H9 (cell line): ENCODE measurements around the gene ECE2. TPM values are rescaled to one million over a fixed set of nuclear protein-coding genes. Genes with fewer than 3 reads are reported as not detected.
A peak's percentile ranks its signal among the peaks of the same experiment; 100 is the strongest.

Experiments
- DNase-seq: peaks from one replicate; pipeline ENCODE4 v3.0.0-alpha.2; 2017
- H2AFZ ChIP-seq: one replicate; pipeline ENCODE4 v1.6.1; 2013; ENCODE audit warnings: mild to moderate bottlenecking, low read length, control low read depth, moderate library complexity
- H2AK5ac ChIP-seq: 2 replicates; pipeline ENCODE4 v1.6.1; 2013; ENCODE audit warnings: low read length, control low read depth, mixed read lengths; ENCODE audit not compliant: insufficient read length
- H2BK120ac ChIP-seq: one replicate; pipeline ENCODE4 v1.6.1; 2013; ENCODE audit warnings: low read depth, mild to moderate bottlenecking, low read length, control low read depth, inconsistent platforms; ENCODE audit not compliant: poor library complexity, severe bottlenecking
- H2BK12ac ChIP-seq: 2 replicates; pipeline ENCODE4 v1.6.1; 2013; ENCODE audit warnings: low read length, control low read depth, mixed read lengths, low read depth; ENCODE audit not compliant: insufficient read length
- H2BK15ac ChIP-seq: 2 replicates; pipeline ENCODE4 v1.6.1; 2013; ENCODE audit warnings: low read depth, low read length, control low read depth
- H2BK20ac ChIP-seq: one replicate; pipeline ENCODE4 v1.6.1; 2013; ENCODE audit warnings: low read depth, mild to moderate bottlenecking, low read length, control low read depth, inconsistent platforms; ENCODE audit not compliant: poor library complexity, severe bottlenecking
- H2BK5ac ChIP-seq: 2 replicates; pipeline ENCODE4 v1.6.1; 2013; ENCODE audit warnings: low read length, control low read depth, mixed read lengths; ENCODE audit not compliant: insufficient read length
- H3K14ac ChIP-seq: 2 replicates; pipeline ENCODE4 v1.6.1; 2013; ENCODE audit warnings: low read length, control low read depth; ENCODE audit not compliant: insufficient read depth
- H3K18ac ChIP-seq: 2 replicates; pipeline ENCODE4 v1.6.1; 2013; ENCODE audit warnings: low read depth, mild to moderate bottlenecking, mixed read lengths, low read length, control low read depth; ENCODE audit not compliant: insufficient read length
- H3K23ac ChIP-seq: 2 replicates; pipeline ENCODE4 v1.6.1; 2013; ENCODE audit warnings: low read length, control low read depth, mixed read lengths, low read depth; ENCODE audit not compliant: insufficient read length
- H3K23me2 ChIP-seq: 2 replicates; pipeline ENCODE4 v1.6.1; 2013; ENCODE audit warnings: low read depth, mild to moderate bottlenecking, mixed read lengths, low read length, control low read depth; ENCODE audit not compliant: insufficient read length, poor library complexity, severe bottlenecking
- H3K27ac ChIP-seq: 2 replicates; pipeline ENCODE4 v1.5.1; 2013; ENCODE audit warnings: low read length, control low read depth, mixed read lengths, low read depth; ENCODE audit not compliant: insufficient read length
- H3K27me3 ChIP-seq: 2 replicates; pipeline ENCODE4 v1.6.1; 2013; ENCODE audit warnings: low read length, control low read depth, inconsistent platforms; ENCODE audit not compliant: insufficient read depth
- H3K4ac ChIP-seq: 2 replicates; pipeline ENCODE4 v1.6.1; 2013; ENCODE audit warnings: low read depth, mild to moderate bottlenecking, control low read depth, inconsistent platforms, low read length, moderate library complexity
- H3K4me1 ChIP-seq: 2 replicates; pipeline ENCODE4 v1.6.1; 2013; ENCODE audit warnings: low read length, control low read depth, inconsistent platforms; ENCODE audit not compliant: insufficient read depth
- H3K4me2 ChIP-seq: 2 replicates; pipeline ENCODE4 v1.6.1; 2013; ENCODE audit warnings: low read length, control low read depth, mixed read lengths; ENCODE audit not compliant: insufficient read length, insufficient read depth
- H3K56ac ChIP-seq: 2 replicates; pipeline ENCODE4 v1.6.1; 2013; ENCODE audit warnings: low read depth, mild to moderate bottlenecking, mixed read lengths, low read length, control low read depth; ENCODE audit not compliant: insufficient read length
- H3K79me1 ChIP-seq: 2 replicates; pipeline ENCODE4 v1.6.1; 2013; ENCODE audit warnings: low read depth, mild to moderate bottlenecking, moderate library complexity, low read length, control low read depth, inconsistent platforms; ENCODE audit not compliant: insufficient read depth, poor library complexity, severe bottlenecking
- H3K79me2 ChIP-seq: 2 replicates; pipeline ENCODE4 v1.6.1; 2013; ENCODE audit warnings: low read length, control low read depth, inconsistent platforms; ENCODE audit not compliant: insufficient read depth
- H3K9ac ChIP-seq: 2 replicates; pipeline ENCODE4 v1.6.1; 2013; ENCODE audit warnings: low read length, control low read depth, mixed read lengths; ENCODE audit not compliant: insufficient read length; ENCODE audit errors: extremely low read depth
- H3K9me3 ChIP-seq: one replicate; pipeline ENCODE4 v1.6.1; 2013; ENCODE audit warnings: low read depth, low read length, inconsistent platforms; ENCODE audit not compliant: control insufficient read depth
- H3T11ph ChIP-seq: one replicate; pipeline ENCODE4 v1.6.1; 2013; ENCODE audit warnings: mild to moderate bottlenecking, low read length, control low read depth, inconsistent platforms
- H4K20me1 ChIP-seq: one replicate; pipeline ENCODE4 v1.6.1; 2013; ENCODE audit not compliant: control insufficient read depth, insufficient read length, insufficient read depth
- H4K5ac ChIP-seq: 2 replicates; pipeline ENCODE4 v1.6.1; 2013; ENCODE audit warnings: low read depth, mild to moderate bottlenecking, mixed read lengths, low read length, control low read depth; ENCODE audit not compliant: insufficient read length
- H4K8ac ChIP-seq: replicated peaks from 2 replicates; pipeline ENCODE4 v1.6.1; 2013; ENCODE audit warnings: low read length, control low read depth, mixed read lengths, low read depth; ENCODE audit not compliant: insufficient read length
- H4K91ac ChIP-seq: 2 replicates; pipeline ENCODE4 v1.6.1; 2013; ENCODE audit warnings: low read depth, mild to moderate bottlenecking, moderate library complexity, mixed read lengths, low read length, control low read depth; ENCODE audit not compliant: insufficient read length
- H3K27ac Mint-ChIP-seq, 3 experiments: 2 replicates in 2 of 3; 3 replicates in 1 of 3; pipeline ENCODE4 v1.8.0; 2020 to 2021; ENCODE audit warnings: mixed read lengths in 3 of 3, mild to moderate bottlenecking in 1 of 3, moderate library complexity in 1 of 3
- H3K27me3 Mint-ChIP-seq: 2 replicates; pipeline ENCODE4 v1.8.0; 2021; ENCODE audit warnings: low read depth, mild to moderate bottlenecking, moderate library complexity, mixed read lengths
- H3K36me3 Mint-ChIP-seq, 3 experiments: 2 replicates in 2 of 3; 3 replicates in 1 of 3; pipeline ENCODE4 v1.8.0; 2020 to 2021; ENCODE audit warnings: low read depth in 3 of 3, mixed read lengths in 3 of 3; ENCODE audit not compliant: insufficient read depth in 1 of 3
- H3K4me1 Mint-ChIP-seq, 2 experiments: 2 replicates each; pipeline ENCODE4 v1.8.0; 2020; ENCODE audit warnings: mixed read lengths in 2 of 2
- H3K4me3 Mint-ChIP-seq, 2 experiments: 2 replicates in 1 of 2; 3 replicates in 1 of 2; pipeline ENCODE4 v1.8.0; 2020 to 2021; ENCODE audit warnings: mild to moderate bottlenecking in 2 of 2, mixed read lengths in 2 of 2, moderate library complexity in 1 of 2
- H3K9me3 Mint-ChIP-seq, 2 experiments: 2 replicates in 1 of 2; 3 replicates in 1 of 2; pipeline ENCODE4 v1.8.0; 2020; ENCODE audit warnings: mild to moderate bottlenecking in 2 of 2, mixed read lengths in 2 of 2, moderate library complexity in 1 of 2
- WGBS: extraction: QIAGEN DNeasy Blood & Tissue Kit; methylation state at CpG from one replicate; pipeline ENCODE4 v1.1.7; 2013; ENCODE audit warnings: missing lambda C conversion rate, low lambda C conversion rate, mixed read lengths; ENCODE audit not compliant: insufficient read length; ENCODE audit errors: extremely low coverage; 5-methylcytosine and 5-hydroxymethylcytosine counted together
- total RNA-seq: library from RNA; stranded (reverse); gene quantifications from 2 replicates; pipeline ENCODE4 v1.2.1, GENCODE V29; 2021
- TF ChIP-seq, protein P1 (sequence below): fragments of 200-600 bp; sonication (generic); conservative IDR thresholded peaks from 3 replicates; pipeline ENCODE4 v1.8.0; 2021; ENCODE audit warnings: antibody characterized with exemption, mild to moderate bottlenecking

ECE2 gene
- total RNA-seq, 1 experiment from 2014 or later = not detected

DNA sequence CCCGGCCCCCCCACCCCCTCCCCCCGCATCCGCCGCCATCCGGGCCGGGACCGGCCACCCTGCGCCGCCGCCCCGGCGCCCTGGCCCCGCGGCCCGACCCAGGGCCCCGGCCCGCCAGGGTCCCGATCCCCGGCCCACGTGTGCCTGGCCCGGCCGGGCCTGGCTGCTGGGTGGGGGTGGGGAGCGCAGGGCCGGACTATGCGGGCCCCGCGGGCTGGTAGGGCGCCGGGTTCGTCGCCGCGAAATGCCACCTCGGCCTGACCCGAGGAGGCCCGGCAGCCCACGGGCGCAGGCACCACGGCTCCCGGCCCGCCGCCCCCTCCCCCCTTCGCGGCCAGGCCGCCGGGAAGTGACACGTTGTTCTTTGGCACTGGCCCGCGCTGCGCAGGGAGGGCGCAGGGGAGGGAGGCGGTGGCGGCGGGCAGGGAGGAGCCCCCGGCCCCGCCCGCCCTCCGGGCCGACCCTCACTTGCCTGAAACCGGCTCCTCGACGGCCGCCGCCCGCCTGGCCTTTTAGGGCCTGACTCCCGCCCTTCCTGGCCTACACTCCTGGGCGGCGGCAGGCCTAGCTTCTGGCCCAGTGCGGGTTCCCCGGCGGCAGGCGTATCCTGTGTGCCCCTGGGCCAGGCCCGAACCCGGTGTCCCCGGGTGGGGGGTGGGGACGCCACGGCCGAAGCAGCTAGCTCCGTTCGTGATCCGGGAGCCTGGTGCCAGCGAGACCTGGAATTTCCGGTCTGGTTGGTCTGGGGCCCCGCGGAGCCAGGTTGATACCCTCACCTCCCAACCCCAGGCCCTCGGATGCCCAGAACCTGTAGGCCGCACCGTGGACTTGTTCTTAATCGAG lies 39.1 kb downstream of the ECE2 start:
- no peak overlapping the region for H3K4ac ChIP-seq
- peak overlapping the region in 2 of 3 experiments; percentile 55 to 96; a peak in 3 of 7 replicates for H3K27ac Mint-ChIP-seq
- no peak overlapping the region for H2BK5ac ChIP-seq
- H3K27ac ChIP-seq = no peak overlapping the region
- no peak overlapping the region for H2AK5ac ChIP-seq
- no peaks in the 10 kb centered on the region for H3K27me3 ChIP-seq
- H3K9ac ChIP-seq = peak overlapping the region; percentile 85
- peak overlapping the region; percentile 68 for H3K14ac ChIP-seq
- peaks cover 42% of the 10 kb centered on the region for H3K79me2 ChIP-seq
- no peak overlapping the region for H2AFZ ChIP-seq
- peaks cover 26 to 27% of the 10 kb centered on the region in 2 experiments for H3K4me1 Mint-ChIP-seq
- no CpG with 5 or more reads among the region's 89 CpGs for WGBS
- no peaks in the 10 kb centered on the region for H3K9me3 ChIP-seq
- peaks cover 6% of the 10 kb centered on the region for H3K79me1 ChIP-seq
- no peak overlapping the region for H3T11ph ChIP-seq
- no peak overlapping the region for H3K23ac ChIP-seq
- H3K23me2 ChIP-seq = peaks cover 10% of the 10 kb centered on the region
- H3K36me3 Mint-ChIP-seq = peaks cover 22 to 43% (median 32%) of the 10 kb centered on the region in 3 experiments; a peak in 6 of 7 replicates
- no peak overlapping the region for H3K56ac ChIP-seq
- H3K18ac ChIP-seq = peak overlapping the region; percentile 24
- TF ChIP-seq, protein P1, sequence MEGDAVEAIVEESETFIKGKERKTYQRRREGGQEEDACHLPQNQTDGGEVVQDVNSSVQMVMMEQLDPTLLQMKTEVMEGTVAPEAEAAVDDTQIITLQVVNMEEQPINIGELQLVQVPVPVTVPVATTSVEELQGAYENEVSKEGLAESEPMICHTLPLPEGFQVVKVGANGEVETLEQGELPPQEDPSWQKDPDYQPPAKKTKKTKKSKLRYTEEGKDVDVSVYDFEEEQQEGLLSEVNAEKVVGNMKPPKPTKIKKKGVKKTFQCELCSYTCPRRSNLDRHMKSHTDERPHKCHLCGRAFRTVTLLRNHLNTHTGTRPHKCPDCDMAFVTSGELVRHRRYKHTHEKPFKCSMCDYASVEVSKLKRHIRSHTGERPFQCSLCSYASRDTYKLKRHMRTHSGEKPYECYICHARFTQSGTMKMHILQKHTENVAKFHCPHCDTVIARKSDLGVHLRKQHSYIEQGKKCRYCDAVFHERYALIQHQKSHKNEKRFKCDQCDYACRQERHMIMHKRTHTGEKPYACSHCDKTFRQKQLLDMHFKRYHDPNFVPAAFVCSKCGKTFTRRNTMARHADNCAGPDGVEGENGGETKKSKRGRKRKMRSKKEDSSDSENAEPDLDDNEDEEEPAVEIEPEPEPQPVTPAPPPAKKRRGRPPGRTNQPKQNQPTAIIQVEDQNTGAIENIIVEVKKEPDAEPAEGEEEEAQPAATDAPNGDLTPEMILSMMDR = no peak
- H4K5ac ChIP-seq = no peak overlapping the region
- H4K8ac ChIP-seq = no peak overlapping the region
- DNase-seq = no peak
- H3K4me3 Mint-ChIP-seq = peak overlapping the region; percentile 87 to 93
- H3K27me3 Mint-ChIP-seq = no peaks in the 10 kb centered on the region
- H2BK12ac ChIP-seq = no peak overlapping the region
- H2BK20ac ChIP-seq = no peak overlapping the region
- no peak overlapping the region for H4K91ac ChIP-seq
- H3K4me2 ChIP-seq = peak overlapping the region; percentile 97
- H3K4me1 ChIP-seq = peaks cover 8% of the 10 kb centered on the region; the same call in 1 of the 2 replicates
- H2BK15ac ChIP-seq = no peak overlapping the region
- H2BK120ac ChIP-seq = no peak overlapping the region
- no peaks in the 10 kb centered on the region for H4K20me1 ChIP-seq
- no peaks in the 10 kb centered on the region for H3K9me3 Mint-ChIP-seq
